Activated CD4-positive, alpha-beta T cell treated with anti-CD3 and anti-CD28 coated beads for 4 hours (primary cell): Measurements from ENCODE around the gene CADPS.

ENCODE experiments used
- DNase-seq, 2 donors: peaks; one replicate each; pipeline ENCODE4 v3.0.0-alpha.2; 2020

CADPS gene

DNA sequence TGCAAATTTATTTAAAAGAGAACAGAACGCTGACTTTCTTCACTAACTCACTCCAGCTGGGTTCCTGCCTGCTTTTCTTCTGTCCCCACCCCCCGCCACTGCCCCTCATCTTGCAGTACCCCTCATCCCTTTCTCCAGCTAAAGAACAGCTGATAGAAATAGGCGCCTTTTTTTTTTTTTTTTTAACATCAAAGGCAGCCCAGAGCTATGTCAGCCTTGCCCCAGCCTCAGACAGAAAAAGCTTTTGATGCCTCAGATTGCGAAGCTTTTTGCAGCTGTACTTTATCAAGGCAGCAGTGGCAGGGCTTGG is 1.8 kb downstream of the CADPS start:
- no peak for DNase-seq

GRCh38 chr3:62872318-62872717 is 2.9 kb downstream of the CADPS start:
- DNase-seq = no peak

GRCh38 chr3:62870321-62870720 is 4.9 kb downstream of the CADPS start:
- DNase-seq = no peak

GRCh38 chr3:62863648-62864047 is 11.6 kb downstream of the CADPS start:
- no peak for DNase-seq

- no peak for DNase-seq
Measured at GRCh38 chr3:62859203-62859791, 15.9 kb downstream of the CADPS start.

DNA sequence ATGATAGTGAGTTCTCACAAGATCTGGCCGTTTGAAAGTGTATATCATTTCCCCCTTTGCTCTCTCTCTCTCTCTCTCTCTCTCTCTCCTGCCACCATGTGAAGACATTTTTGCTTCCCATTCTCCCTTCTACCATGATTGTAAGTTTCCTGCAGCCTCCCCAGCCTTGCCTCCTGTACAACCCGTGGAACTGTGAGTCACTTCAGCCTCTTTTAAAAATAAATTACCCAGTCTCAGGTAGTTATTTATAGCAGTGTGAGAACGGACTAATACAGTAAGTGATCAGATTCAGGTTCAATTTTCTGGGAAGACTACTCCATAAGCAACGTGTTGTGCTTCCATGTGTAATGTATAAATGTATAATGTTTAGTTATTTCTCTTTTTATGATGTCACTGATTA is 29.2 kb downstream of the CADPS start:
- no peak for DNase-seq

- DNase-seq = no peak
Measured at GRCh38 chr3:62843508-62843907, 31.7 kb downstream of the CADPS start.

- DNase-seq = no peak
Measured at GRCh38 chr3:62839748-62840147, 35.5 kb downstream of the CADPS start.

DNA sequence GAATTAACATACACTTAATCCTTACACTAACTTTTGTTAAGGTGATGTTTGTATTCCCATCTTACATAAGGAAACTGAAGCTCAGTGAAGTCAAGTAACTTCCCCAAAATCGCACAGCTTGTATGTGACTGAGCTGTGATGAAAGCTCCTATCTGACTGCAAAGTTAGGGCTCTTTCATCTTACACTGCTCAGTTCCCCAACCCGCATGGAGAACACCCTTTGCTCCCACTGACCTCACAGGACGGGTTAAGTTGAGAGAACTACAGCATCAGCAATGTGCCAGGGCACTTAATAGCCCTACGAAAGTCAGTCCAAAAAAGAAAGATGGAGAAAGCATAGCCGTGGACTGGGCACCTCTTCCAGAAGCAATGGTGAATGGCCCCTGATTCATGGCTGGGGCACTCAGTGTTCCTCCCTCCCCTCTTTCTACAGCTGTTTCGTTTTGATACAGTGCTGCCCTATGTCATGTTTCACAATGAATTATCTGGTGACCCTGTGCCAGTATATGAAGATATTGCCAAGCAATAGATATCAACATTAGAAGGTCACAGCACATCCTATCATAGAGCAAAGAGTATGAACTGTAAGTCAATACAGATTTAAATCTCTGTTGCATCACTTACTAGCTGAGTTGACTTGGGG is 38.0 kb downstream of the CADPS start:
- DNase-seq = no peak

DNA sequence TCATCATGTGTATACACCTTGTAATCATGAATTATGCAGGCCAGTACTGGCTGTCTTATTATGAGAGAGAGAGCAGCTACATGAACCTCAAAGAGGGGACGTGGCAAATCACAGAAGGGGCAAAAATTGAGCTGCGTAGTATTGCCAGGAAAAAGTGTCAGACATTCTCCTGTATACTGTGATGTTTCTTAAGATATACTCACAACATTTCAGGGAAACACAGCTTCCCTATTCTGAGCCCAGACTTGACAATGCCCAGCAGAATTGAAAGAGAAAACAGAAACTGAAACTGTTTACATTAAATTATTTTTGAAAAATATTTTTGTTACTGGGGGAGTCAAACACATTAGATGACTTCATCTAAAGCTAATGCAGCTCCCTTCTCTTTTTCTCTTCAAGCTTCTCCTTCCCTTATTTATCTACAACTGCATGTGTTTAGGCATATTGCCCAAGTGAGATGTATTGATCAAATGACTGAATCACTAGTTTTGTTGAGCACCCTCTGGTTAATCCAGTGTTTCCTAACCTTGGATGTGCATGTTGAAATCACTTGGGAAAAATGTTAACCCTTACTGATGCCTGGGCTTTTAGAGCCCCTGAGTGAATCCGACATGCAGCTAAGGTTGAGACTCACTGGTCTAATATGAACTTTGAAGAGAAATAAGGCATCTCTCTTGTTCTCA is 39.5 kb downstream of the CADPS start:
- no peak for DNase-seq

- no peak for DNase-seq
Measured at GRCh38 chr3:62833538-62833937, 41.7 kb downstream of the CADPS start.

- no peak for DNase-seq
Measured at GRCh38 chr3:62832553-62832952, 42.7 kb downstream of the CADPS start.

- DNase-seq = no peak
Measured at GRCh38 chr3:62830727-62831322, 44.4 kb downstream of the CADPS start.

- DNase-seq = no peak
Measured at GRCh38 chr3:62827550-62827949, 47.7 kb downstream of the CADPS start.

DNA sequence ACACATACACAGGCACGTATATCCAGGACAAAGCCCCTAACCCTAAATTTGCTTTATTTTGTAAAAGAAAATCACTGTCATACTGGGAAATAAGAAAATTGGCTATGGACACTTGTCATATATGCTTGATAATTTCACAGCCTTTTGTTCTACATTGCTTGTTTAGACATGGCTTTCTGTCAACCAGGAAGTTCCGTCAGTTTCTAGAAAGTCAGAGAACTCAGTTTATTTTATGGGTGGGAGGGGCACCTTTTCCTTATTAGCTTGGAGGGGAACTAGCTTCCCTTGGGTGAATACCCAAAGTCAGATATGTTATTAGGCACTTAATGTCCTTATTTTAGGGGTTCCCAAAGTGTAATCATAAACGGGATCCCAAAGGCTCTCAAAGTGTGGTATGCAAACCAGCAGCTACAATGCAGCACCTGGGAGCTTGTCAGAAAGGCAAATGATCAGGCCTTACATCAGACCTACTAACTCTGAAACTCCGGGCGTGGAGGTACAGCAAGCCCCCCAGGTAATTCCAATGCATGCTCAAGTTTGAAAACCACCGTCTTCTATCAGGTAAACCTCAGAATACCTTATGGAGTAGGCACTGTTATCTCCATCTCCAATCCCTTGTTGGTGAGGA is 50.1 kb downstream of the CADPS start:
- DNase-seq = no peak

DNA sequence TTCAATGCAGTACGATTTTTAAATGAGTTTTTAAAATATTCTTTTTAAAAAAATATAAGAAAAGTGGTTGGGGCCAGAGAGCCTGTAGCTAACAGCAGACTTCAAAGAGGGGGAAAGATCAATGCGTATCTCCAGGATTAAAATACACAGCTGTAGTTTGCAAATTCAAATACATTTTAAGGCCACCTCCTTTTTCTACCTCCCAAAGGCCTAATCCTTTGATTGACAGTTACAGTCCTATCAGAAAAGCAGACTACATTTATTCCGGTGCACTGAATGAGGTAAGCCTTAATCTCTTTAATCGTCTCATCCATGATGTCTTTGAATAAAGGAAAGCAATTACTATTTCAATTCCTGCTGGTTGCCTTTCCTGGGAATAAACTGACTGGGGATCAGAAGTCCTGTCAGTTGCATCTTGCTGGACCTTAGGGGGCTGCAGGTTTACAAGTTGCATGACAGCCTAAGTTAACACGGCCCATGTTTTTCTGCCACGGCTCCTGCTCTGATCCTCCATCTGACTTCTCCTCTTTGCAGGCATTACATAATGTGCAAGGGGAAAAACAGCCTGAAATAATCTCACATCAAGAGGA is 51.7 kb downstream of the CADPS start:
- DNase-seq = no peak

DNA sequence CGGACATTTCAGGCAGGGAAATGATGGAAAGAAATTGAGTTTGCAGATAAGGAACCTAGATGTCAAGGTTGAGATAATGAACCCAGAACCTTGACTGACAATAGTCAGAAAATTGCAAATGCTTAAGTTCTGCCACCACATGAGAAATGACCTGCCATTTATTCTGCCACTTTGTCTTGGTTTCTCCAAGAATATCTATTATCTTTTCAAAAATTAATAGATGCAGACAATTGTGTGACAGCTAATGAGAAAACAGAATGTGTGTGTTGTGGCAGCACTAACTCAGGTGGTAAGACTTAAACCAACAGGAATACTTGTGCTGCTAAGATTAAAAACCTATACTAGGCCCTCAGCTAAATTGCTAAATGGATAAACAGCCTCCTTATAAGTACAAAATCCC is 52.3 kb downstream of the CADPS start:
- no peak for DNase-seq

DNA sequence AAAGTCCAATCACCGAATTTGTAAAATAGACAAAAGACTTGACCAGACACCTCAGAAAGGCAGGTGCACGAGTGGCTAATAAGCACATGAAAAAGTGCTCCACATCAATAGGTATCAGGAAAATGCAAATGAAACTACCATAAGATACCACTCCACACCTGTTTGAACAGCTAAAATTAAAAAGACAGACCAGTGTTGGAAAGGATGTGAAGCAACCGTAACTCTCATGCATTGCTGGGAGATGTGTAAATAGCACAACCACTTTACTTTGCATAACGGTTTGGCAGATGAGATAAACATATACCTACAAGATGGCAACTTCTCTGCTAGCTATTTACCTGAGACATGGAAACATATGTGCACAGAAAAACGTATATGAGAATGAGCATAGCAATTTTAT is 56.9 kb downstream of the CADPS start:
- DNase-seq = no peak

- no peak for DNase-seq
Measured at GRCh38 chr3:62817678-62818077, 57.5 kb downstream of the CADPS start.

DNA sequence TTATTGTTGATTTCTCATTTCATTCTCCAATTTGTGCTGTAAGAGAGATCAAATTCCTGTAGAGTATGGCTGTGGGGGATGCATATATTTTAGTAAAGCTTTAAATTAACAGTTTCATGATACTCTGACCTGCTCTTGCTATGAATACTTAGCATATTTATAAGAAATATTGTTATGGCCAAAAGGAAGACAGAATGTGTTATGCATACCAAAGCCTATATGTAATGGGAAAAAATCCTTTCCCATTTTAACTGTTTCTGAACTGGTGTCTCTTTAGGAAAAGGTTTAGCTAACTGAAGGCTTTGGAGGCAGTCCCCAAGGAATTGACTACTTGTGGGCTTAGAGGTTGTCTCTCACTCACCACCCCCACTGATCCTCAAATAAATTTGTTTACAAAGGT is 59.2 kb downstream of the CADPS start:
- DNase-seq = no peak

- no peak for DNase-seq
Measured at GRCh38 chr3:62812631-62813030, 62.6 kb downstream of the CADPS start.

- DNase-seq = no peak
Measured at GRCh38 chr3:62811119-62811518, 64.1 kb downstream of the CADPS start.

GRCh38 chr3:62809369-62809768 is 65.8 kb downstream of the CADPS start:
- no peak for DNase-seq
